Activated CD4-positive, alpha-beta T cell treated with anti-CD3 and anti-CD28 coated beads, Interleukin-2, amount 10 ng/mL, durations not matched to agents 7 days and 5 days (primary cell): ENCODE data around the gene GSTT4. TPM values are rescaled to one million over a fixed set of nuclear protein-coding genes. Genes with fewer than 3 reads are reported as not detected.
"Not testable (repeated sequence)": the region's sequence is repeated elsewhere in the genome, so short reads cannot be mapped to it uniquely, and the experiment has no call there.

Experiments
- CTCF ChIA-PET: fragments of 350-600 bp; sonication (Branson Sonifier 250); formaldehyde crosslinking; loops from one replicate; lab custom pipeline; 2021; ENCODE audit warnings: antibody characterized with exemption; lab: Charles Lee
- POLR2A ChIA-PET: fragments of 350-600 bp; sonication (Branson Sonifier 250); formaldehyde crosslinking; loops from one replicate; lab custom pipeline; 2021; ENCODE audit warnings: antibody characterized with exemption; lab: Charles Lee
- DNase-seq: peaks from one replicate; pipeline ENCODE4 v3.0.0-alpha.2; 2020
- H3K27ac Mint-ChIP-seq: one replicate; pipeline ENCODE4 v1.8.0; 2021; ENCODE audit warnings: mild to moderate bottlenecking, moderate library complexity, mixed read lengths
- H3K27me3 Mint-ChIP-seq: one replicate; pipeline ENCODE4 v1.8.0; 2021; ENCODE audit warnings: mixed read lengths
- H3K36me3 Mint-ChIP-seq: one replicate; pipeline ENCODE4 v1.8.0; 2021; ENCODE audit warnings: low read depth, mixed read lengths
- H3K4me1 Mint-ChIP-seq: one replicate; pipeline ENCODE4 v1.8.0; 2021; ENCODE audit warnings: mixed read lengths
- H3K4me3 Mint-ChIP-seq: one replicate; pipeline ENCODE4 v1.8.0; 2021; ENCODE audit warnings: mild to moderate bottlenecking, moderate library complexity, mixed read lengths
- H3K9me3 Mint-ChIP-seq: one replicate; pipeline ENCODE4 v1.8.0; 2021; ENCODE audit warnings: mixed read lengths
- total RNA-seq, 2 experiments: library from RNA; stranded (reverse); gene quantifications; one replicate each; pipeline ENCODE4 v1.2.3, GENCODE V29; 2021

GSTT4 gene
- total RNA-seq, 2 experiments from 2014 or later = not detected

DNA sequence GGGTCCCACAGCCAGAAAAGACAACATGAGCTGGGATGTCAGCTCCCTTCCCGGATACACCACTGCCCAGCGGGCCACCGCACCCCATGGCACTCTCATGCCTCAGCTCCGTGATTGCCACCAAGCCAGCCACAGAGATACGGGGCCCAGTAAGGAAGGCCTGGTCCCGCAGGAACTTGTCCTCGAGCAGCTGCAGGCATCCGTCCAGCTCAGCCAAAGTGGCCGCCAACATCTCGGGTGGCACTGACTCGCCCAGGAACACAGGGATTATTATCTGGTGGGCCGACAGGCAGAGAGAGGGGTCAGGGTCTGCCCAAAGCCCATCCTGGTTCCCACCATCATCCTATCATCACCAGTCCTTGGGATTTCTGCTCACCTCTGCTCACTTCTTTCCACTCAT, 27.9 kb downstream of the GSTT4 start:
- H3K27ac Mint-ChIP-seq, H3K27me3 Mint-ChIP-seq, H3K4me3 Mint-ChIP-seq, H3K36me3 Mint-ChIP-seq, DNase-seq, H3K9me3 Mint-ChIP-seq, POLR2A ChIA-PET, CTCF ChIA-PET, H3K4me1 Mint-ChIP-seq: not testable (repeated sequence)

DNA sequence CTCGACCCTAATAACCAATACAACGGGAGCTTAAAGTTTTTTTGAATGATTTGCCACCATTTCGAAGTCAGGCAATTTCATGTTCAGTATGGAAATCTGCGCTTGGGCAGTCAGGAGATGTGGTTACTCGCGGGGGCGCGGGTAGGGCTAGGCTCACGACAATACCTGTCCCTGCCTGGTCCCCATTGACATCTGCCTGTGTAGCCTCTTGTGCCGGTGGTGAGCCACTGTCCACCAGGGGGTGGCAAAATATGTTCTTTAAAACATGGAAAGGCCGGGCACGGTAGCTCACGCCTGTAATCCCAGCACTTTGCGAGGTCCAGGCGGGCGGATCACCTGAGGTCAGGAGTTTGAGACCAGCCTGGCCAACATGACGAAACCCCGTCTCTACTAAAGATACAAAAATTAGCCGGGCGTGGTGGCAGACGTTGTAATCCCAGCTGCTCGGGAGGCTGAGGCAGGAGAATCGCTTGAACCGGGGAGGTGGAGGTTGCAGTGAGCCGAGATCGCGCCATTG, 30.4 kb downstream of the GSTT4 start:
- H3K9me3 Mint-ChIP-seq, H3K27ac Mint-ChIP-seq, H3K27me3 Mint-ChIP-seq, POLR2A ChIA-PET, H3K4me3 Mint-ChIP-seq, DNase-seq, CTCF ChIA-PET: not testable (repeated sequence)
- Mint-ChIP-seq H3K4me1 (peaks cover 18% of the 10 kb centered on the region), H3K36me3 (peaks cover 19% of the 10 kb centered on the region)

DNA sequence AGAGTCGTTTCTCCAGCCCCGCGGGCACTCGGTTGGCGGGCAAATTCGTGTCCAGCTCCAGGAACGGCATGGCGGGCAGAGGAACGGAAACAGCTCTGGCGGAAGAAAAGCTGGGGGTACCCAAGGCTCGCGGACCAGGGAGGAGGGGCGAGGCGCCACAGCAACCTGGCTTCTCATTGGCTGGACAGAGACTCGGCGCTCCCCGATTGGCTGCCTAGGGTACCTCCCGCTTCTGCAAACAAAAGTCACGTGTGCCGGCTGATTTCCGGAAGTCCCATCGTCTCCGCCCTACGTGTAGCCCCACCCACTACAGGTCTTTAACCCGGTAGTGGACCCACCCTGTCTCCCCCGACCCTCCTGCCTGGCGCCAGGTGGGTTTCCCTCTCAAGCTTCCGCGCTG, 30.9 kb downstream of the GSTT4 start, which contains the start of gene DDT:
DDT (minus strand) TSS at position 97 of the 400 bp plus-strand sequence; CDS start at position 70, 27 bp downstream.
- peaks cover 21% of the 10 kb centered on the region for H3K4me1 Mint-ChIP-seq
- H3K9me3 Mint-ChIP-seq, H3K27ac Mint-ChIP-seq, POLR2A ChIA-PET, H3K4me3 Mint-ChIP-seq, H3K27me3 Mint-ChIP-seq, CTCF ChIA-PET, DNase-seq: not testable (repeated sequence)
- H3K36me3 Mint-ChIP-seq = peaks cover 23% of the 10 kb centered on the region

DNA sequence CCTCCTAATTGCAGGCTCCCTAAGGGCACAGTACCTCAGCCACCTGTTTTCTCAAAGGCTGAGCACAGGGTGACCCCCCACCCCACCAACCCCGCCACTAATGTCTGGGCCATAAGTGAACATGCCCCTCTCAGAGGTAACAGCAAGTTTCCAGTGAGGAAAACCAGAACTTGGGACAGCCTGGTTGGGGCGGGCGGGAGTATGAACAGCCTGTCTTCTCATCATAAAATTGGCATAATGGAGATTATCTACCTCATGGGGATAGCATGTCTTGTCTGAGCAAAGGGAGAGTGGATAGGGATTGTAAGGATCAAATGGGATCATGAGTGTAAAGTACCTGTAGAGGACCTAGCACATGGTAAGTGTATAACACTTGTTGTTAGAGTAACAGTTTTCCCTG, 33.3 kb downstream of the GSTT4 start:
- Mint-ChIP-seq H3K36me3 (peaks cover 27% of the 10 kb centered on the region), H3K4me1 (peaks cover 25% of the 10 kb centered on the region), H3K4me3 (peak overlapping the region; percentile 50)
- H3K27me3 Mint-ChIP-seq, POLR2A ChIA-PET, H3K9me3 Mint-ChIP-seq, DNase-seq, H3K27ac Mint-ChIP-seq: not testable (repeated sequence)
- CTCF ChIA-PET = interaction anchor here (1.2 to 1.4 kb wide), 2 partner anchors 45 to 78 kb away, joined by 3 read pairs; partner anchors contain the start of gene MIF

DNA sequence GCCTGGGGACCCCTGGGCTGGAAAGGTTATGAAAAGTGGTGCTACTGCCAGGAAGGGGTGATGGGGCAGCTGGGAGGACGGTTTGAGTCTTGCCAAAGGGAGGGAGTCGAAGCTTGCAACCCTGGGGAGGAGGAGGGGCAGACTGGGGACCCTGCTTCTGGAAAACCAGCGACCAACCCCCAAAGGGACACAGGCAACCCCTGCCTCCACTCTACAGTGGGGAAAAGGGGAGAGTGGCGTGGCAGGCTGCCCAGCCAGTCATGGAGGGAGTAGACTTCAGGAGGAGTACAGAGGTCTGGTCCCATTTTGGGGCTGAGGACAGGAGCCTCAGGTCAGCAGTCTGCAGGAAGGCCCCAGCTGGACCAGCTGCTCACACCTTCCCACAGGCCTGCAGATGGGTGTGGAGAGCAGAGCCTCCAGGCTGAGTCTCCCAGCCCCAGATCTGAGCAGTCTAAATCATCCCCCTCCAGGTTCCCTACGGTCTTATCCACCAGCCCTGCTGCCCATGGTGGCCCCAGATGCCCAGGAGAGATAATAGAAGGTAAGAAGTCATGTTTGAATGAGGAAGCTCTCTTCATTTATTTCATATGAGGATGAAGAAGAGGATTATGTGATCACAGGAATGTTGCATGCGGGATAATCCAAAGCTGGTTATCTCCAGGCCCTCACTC, 34.3 kb downstream of the GSTT4 start:
- Mint-ChIP-seq H3K27me3 (no peaks in the 10 kb centered on the region), H3K27ac (no peak overlapping the region), H3K4me3 (no peak overlapping the region), H3K4me1 (peaks cover 25% of the 10 kb centered on the region), H3K36me3 (peaks cover 27% of the 10 kb centered on the region), H3K9me3 (no peaks in the 10 kb centered on the region)
- POLR2A ChIA-PET = no interaction called here
- CTCF ChIA-PET = interaction anchor here (1.2 to 1.4 kb wide), 2 partner anchors 44 to 77 kb away, joined by 3 read pairs; partner anchors contain the start of gene MIF
- DNase-seq = no peak

DNA sequence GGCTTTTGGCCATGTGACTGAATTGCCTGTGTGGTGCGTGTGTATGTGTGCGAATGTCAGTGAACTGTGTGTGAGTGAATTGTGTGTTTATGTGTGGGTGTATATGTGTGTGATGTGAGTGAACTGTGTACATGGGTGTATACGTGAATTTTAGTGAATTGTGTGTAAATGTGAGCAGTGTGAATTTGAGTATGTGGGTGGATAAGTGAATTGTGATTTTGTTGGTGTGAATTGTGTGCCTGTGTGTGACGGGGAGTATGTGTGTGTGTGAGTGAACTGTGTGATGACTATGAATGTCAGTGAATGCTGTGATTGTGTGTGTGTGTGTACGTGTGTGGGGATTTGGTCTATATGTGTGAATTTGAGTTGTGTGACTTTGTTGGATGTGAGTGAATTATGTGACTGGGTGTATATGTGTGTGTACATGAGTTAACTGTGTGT, 35.0 kb downstream of the GSTT4 start:
- CTCF ChIA-PET = no interaction called here
- no peak for DNase-seq
- H3K27ac Mint-ChIP-seq = no peak overlapping the region
- no peaks in the 10 kb centered on the region for H3K9me3 Mint-ChIP-seq
- POLR2A ChIA-PET = no interaction called here
- H3K36me3 Mint-ChIP-seq = peaks cover 27% of the 10 kb centered on the region
- peak overlapping the region; percentile 0 for H3K4me3 Mint-ChIP-seq
- H3K4me1 Mint-ChIP-seq = peaks cover 25% of the 10 kb centered on the region
- H3K27me3 Mint-ChIP-seq = no peaks in the 10 kb centered on the region

DNA sequence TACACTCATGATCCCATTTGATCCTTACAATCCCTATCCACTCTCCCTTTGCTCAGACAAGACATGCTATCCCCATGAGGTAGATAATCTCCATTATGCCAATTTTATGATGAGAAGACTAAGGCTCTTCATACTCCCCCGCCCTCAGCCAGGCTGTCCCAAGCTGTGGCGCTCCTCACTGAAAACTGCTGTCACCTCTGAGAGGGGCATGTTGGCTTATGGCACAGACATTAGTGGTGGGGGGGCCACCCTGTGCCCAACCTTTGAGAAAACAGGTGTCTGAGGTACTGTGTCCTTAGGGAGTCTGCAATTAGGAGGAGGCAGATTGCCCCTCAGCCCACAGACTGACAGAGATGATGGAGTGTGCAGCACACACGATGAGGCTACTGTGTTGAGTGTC, 36.2 kb downstream of the GSTT4 start:
- no peak overlapping the region for H3K27ac Mint-ChIP-seq

DNA sequence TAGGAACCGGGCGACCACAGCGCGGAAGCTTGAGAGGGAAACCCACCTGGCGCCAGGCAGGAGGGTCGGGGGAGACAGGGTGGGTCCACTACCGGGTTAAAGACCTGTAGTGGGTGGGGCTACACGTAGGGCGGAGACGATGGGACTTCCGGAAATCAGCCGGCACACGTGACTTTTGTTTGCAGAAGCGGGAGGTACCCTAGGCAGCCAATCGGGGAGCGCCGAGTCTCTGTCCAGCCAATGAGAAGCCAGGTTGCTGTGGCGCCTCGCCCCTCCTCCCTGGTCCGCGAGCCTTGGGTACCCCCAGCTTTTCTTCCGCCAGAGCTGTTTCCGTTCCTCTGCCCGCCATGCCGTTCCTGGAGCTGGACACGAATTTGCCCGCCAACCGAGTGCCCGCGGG, 38.7 kb downstream of the GSTT4 start, which contains the start of gene DDTL:
DDTL (plus strand) TSS at position 321 of the 400 bp plus-strand sequence; CDS start at position 348, 27 bp downstream.
- DNase-seq, H3K27ac Mint-ChIP-seq, CTCF ChIA-PET, H3K4me3 Mint-ChIP-seq, H3K9me3 Mint-ChIP-seq, H3K27me3 Mint-ChIP-seq, POLR2A ChIA-PET: not testable (repeated sequence)
- peaks cover 23% of the 10 kb centered on the region for H3K36me3 Mint-ChIP-seq
- peaks cover 20% of the 10 kb centered on the region for H3K4me1 Mint-ChIP-seq

More for the DNA sequence above, 36.2 kb downstream of the GSTT4 start:
- ChIA-PET CTCF (no interaction called here), POLR2A (no interaction called here)
- Mint-ChIP-seq H3K9me3 (no peaks in the 10 kb centered on the region), H3K4me3 (no peak overlapping the region), H3K4me1 (peaks cover 25% of the 10 kb centered on the region), H3K36me3 (peaks cover 27% of the 10 kb centered on the region), H3K27me3 (no peaks in the 10 kb centered on the region)
- no peak for DNase-seq

DNA sequence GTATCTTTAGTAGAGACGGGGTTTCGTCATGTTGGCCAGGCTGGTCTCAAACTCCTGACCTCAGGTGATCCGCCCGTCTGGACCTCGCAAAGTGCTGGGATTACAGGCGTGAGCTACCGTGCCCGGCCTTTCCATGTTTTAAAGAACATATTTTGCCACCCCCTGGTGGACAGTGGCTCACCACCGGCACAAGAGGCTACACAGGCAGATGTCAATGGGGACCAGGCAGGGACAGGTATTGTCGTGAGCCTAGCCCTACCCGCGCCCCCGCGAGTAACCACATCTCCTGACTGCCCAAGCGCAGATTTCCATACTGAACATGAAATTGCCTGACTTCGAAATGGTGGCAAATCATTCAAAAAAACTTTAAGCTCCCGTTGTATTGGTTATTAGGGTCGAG, 39.2 kb downstream of the GSTT4 start:
- H3K27me3 Mint-ChIP-seq, POLR2A ChIA-PET, H3K4me3 Mint-ChIP-seq, H3K9me3 Mint-ChIP-seq, CTCF ChIA-PET, H3K27ac Mint-ChIP-seq, DNase-seq: not testable (repeated sequence)
- peaks cover 16% of the 10 kb centered on the region for H3K4me1 Mint-ChIP-seq
- peaks cover 18% of the 10 kb centered on the region for H3K36me3 Mint-ChIP-seq

DNA sequence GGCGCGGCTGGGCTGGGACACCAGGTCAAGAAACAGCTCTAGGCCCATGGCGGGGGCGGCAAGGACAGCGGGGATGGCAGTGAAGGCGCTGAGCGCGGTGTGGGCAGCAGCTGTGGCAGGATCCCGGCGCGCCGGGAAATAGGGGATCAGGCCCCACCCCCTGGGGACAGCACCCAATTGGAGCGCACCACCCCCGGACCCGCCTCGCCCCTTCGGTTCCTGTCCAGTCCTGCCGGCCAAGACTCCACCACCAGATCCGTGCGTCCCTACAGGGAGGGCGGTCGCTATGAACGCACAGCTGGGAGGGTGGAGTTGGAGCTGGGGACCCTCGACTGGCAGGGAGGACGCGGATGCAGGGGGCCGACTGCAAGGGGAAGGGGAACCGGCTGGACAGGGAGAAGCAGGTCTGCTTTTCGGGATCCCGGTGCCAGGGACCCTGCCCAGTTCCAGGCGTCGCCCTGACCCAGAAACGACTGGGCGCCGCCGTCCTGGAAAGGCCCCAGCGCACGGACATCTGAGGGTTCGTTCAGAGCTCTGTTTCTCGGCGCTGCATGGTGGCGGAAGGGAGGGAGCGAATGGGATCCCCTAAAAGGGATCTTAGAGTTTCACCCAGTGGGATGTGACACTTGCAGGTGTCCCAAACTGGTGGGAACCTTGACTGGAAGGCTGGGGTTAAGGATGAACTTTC, 44.0 kb downstream of the GSTT4 start, which contains the start of gene GSTT2B:
GSTT2B (minus strand) TSS at position 112 of the 688 bp plus-strand sequence; CDS start at position 48, 64 bp downstream.
- H3K27me3 Mint-ChIP-seq, H3K4me3 Mint-ChIP-seq, H3K9me3 Mint-ChIP-seq, CTCF ChIA-PET, POLR2A ChIA-PET, H3K27ac Mint-ChIP-seq, H3K36me3 Mint-ChIP-seq, H3K4me1 Mint-ChIP-seq, DNase-seq: not testable (repeated sequence)

DNA sequence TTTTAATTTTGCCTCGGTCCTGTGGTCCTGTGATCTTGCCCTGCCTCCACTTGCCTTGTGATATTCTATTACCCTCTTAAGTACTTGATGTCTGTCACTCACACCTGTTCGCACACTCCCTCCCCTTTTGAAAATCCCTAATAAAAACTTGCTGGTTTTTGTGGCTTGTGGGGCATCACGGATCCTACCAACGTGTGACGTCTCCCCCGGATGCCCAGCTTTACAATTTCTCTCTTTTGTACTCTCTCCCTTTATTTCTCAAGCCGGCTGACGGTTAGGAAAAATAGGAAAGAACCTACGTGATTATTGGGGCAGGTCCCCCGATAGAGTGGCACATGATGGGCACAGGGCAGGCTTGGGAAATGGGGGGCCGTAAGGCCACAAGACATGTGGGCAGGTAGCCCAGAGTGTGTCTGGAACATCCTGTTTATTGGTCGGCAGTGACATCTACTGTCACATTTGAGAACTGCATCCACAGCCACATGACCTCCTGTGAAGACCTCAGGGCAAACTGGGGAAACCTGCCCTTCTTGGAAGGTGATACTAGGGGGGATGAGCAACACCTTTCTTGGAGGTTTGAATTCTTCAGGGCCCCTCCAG, 48.9 kb downstream of the GSTT4 start:
- H3K36me3 Mint-ChIP-seq, H3K4me1 Mint-ChIP-seq, H3K9me3 Mint-ChIP-seq, H3K4me3 Mint-ChIP-seq, POLR2A ChIA-PET, H3K27me3 Mint-ChIP-seq, H3K27ac Mint-ChIP-seq: not testable (repeated sequence)
- CTCF ChIA-PET = interaction anchor here (0.8 to 0.9 kb wide), 2 partner anchors 220 to 291 kb away, joined by 3 read pairs; no protein-coding TSS in a partner anchor
- peak; percentile 85 for DNase-seq

DNA sequence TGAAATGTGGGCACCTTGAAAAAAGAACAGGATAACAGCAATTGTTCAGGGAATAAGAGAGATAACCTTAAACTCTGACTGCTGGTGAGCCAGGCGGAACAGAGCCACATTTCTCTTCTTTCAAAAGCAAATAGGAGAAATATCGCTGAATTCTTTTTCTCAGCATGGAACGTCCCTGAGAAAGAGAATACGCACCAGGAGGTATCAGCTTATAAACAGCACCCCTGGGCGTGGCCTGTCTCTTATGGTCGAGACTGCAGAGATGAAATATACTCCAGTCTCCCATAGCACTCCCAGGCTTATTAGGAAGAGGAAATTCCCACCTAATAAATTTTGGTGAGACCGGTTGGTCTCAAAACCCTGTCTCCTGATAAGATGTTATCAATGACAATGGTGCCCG, 49.4 kb downstream of the GSTT4 start:
- POLR2A ChIA-PET, H3K27ac Mint-ChIP-seq, H3K4me1 Mint-ChIP-seq, H3K36me3 Mint-ChIP-seq, H3K9me3 Mint-ChIP-seq, DNase-seq, H3K27me3 Mint-ChIP-seq, H3K4me3 Mint-ChIP-seq: not testable (repeated sequence)
- CTCF ChIA-PET = interaction anchor here (0.8 to 0.9 kb wide), 2 partner anchors 221 to 291 kb away, joined by 3 read pairs; no protein-coding TSS in a partner anchor

DNA sequence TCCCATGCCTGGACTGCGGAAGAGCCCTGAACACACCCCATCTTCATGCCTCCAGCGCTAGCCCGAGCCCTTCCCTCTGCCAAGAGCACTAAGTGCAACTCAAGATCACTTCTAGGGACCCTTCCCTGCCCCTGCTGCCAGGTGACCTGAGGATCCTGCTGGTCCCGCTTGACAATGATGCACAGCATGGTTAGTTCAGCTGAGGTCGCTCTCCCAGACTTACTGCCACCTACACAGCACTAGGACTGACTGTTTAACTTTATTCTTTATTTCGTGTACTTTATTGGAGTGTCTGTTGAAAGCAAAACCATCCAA, 50.3 kb downstream of the GSTT4 start:
- H3K27me3 Mint-ChIP-seq, DNase-seq, H3K4me3 Mint-ChIP-seq, H3K27ac Mint-ChIP-seq, POLR2A ChIA-PET, H3K9me3 Mint-ChIP-seq, CTCF ChIA-PET, H3K4me1 Mint-ChIP-seq, H3K36me3 Mint-ChIP-seq: not testable (repeated sequence)
